Chondrocyte (in vitro differentiated cells): ENCODE data around the gene AXDND1. TPM values are rescaled to one million over a fixed set of nuclear protein-coding genes. Genes with fewer than 3 reads are reported as not detected.

Experiments used
- DNase-seq: peaks from one replicate; pipeline ENCODE4 v3.0.0; 2021; ENCODE audit warnings: mixed read lengths, low spot score
- H3K27ac Mint-ChIP-seq: one replicate; pipeline ENCODE4 v1.8.0; 2021; ENCODE audit warnings: mild to moderate bottlenecking, moderate library complexity, mixed read lengths; ENCODE audit not compliant: unreplicated experiment
- H3K27me3 Mint-ChIP-seq: 2 replicates; pipeline ENCODE4 v1.8.0; 2021; ENCODE audit warnings: low read depth, mixed read lengths
- H3K36me3 Mint-ChIP-seq: 2 replicates; pipeline ENCODE4 v1.8.0; 2021; ENCODE audit warnings: low read depth, mixed read lengths
- H3K4me1 Mint-ChIP-seq: 2 replicates; pipeline ENCODE4 v1.8.0; 2021; ENCODE audit warnings: low read depth, mild to moderate bottlenecking, mixed read lengths
- H3K4me3 Mint-ChIP-seq: one replicate; pipeline ENCODE4 v1.8.0; 2021; ENCODE audit warnings: mild to moderate bottlenecking, moderate library complexity, mixed read lengths; ENCODE audit not compliant: unreplicated experiment
- H3K9me3 Mint-ChIP-seq: 2 replicates; pipeline ENCODE4 v1.8.0; 2021; ENCODE audit warnings: low read depth, mixed read lengths
- CTCF ChIP-seq: fragments of 200-600 bp; sonication (generic); IDR thresholded peaks from 2 replicates; pipeline ENCODE4 v1.5.0; 2021; ENCODE audit warnings: antibody characterized with exemption, mild to moderate bottlenecking, moderate library complexity
- total RNA-seq: library from RNA; stranded (reverse); gene quantifications from 3 replicates; pipeline ENCODE4 v1.2.1, GENCODE V29; 2021

The AXDND1 gene
- total RNA-seq, 1 donor from 2014 or later = 0.20 TPM

- Mint-ChIP-seq H3K27ac (peak overlapping the region; percentile 100), H3K9me3 (no peaks in the 10 kb centered on the region), H3K36me3 (no peaks in the 10 kb centered on the region), H3K4me1 (peaks cover 19% of the 10 kb centered on the region), H3K4me3 (peak overlapping the region; percentile 92), H3K27me3 (no peaks in the 10 kb centered on the region)
- peak; percentile 47 for TF ChIP-seq CTCF
- DNase-seq = no peak
Observed at GRCh38 chr1:179366093-179366800, 476 bp downstream of the AXDND1 start.

- peak; percentile 91 for TF ChIP-seq CTCF
- no peaks in the 10 kb centered on the region for H3K36me3 Mint-ChIP-seq
- no peak for DNase-seq
- peaks cover 19% of the 10 kb centered on the region for H3K4me1 Mint-ChIP-seq
- no peak overlapping the region for H3K4me3 Mint-ChIP-seq
- no peaks in the 10 kb centered on the region for H3K9me3 Mint-ChIP-seq
- H3K27ac Mint-ChIP-seq = no peak overlapping the region
- no peaks in the 10 kb centered on the region for H3K27me3 Mint-ChIP-seq
Observed at GRCh38 chr1:179369751-179370341, 4.1 kb downstream of the AXDND1 start.

GRCh38 chr1:179372160-179372559 lies 6.4 kb downstream of the AXDND1 start:
- peaks cover 5% of the 10 kb centered on the region for H3K4me1 Mint-ChIP-seq
- TF ChIP-seq CTCF = no peak
- H3K9me3 Mint-ChIP-seq = no peaks in the 10 kb centered on the region
- no peaks in the 10 kb centered on the region for H3K27me3 Mint-ChIP-seq
- H3K36me3 Mint-ChIP-seq = no peaks in the 10 kb centered on the region
- no peak overlapping the region for H3K27ac Mint-ChIP-seq
- DNase-seq = no peak
- no peak overlapping the region for H3K4me3 Mint-ChIP-seq

GRCh38 chr1:179376223-179376622 lies 10.5 kb downstream of the AXDND1 start:
- no peaks in the 10 kb centered on the region for H3K9me3 Mint-ChIP-seq
- no peak overlapping the region for H3K27ac Mint-ChIP-seq
- H3K27me3 Mint-ChIP-seq = no peaks in the 10 kb centered on the region
- no peak for DNase-seq
- no peaks in the 10 kb centered on the region for H3K36me3 Mint-ChIP-seq
- H3K4me3 Mint-ChIP-seq = no peak overlapping the region
- H3K4me1 Mint-ChIP-seq = no peaks in the 10 kb centered on the region
- no peak for TF ChIP-seq CTCF

GRCh38 chr1:179380299-179380698 lies 14.5 kb downstream of the AXDND1 start:
- no peak for DNase-seq
- no peaks in the 10 kb centered on the region for H3K4me1 Mint-ChIP-seq

More at GRCh38 chr1:179380299-179380698, 14.5 kb downstream of the AXDND1 start:
- Mint-ChIP-seq H3K4me3 (no peak overlapping the region), H3K9me3 (no peaks in the 10 kb centered on the region), H3K27ac (no peak overlapping the region), H3K27me3 (no peaks in the 10 kb centered on the region), H3K36me3 (no peaks in the 10 kb centered on the region)
- no peak for TF ChIP-seq CTCF
